BJ (cell line): ENCODE measurements around the gene SF3B3. TPM values are rescaled to one million over a fixed set of nuclear protein-coding genes. Genes with fewer than 3 reads are reported as not detected.
"Not testable (repeated sequence)": the region's sequence is repeated elsewhere in the genome, so short reads cannot be mapped to it uniquely, and the experiment has no call there.

Experiments used
- CTCF ChIA-PET: fragments of 350-600 bp; formaldehyde crosslinking; extraction: SDS; loops from one replicate; lab custom pipeline; 2021; ENCODE audit warnings: antibody characterized with exemption, inconsistent platforms; lab: Yijun Ruan, JAX
- POLR2A ChIA-PET: fragments of 300-600 bp; sonication (Branson Sonifier 250); formaldehyde crosslinking; extraction: SDS; loops from one replicate; lab custom pipeline; 2021; ENCODE audit warnings: antibody characterized with exemption; lab: Charles Lee
- DNase-seq: peaks from one replicate; pipeline ENCODE4 v3.0.0-alpha.2; 2011; ENCODE audit warnings: low read depth
- H3K27me3 ChIP-seq: 2 replicates; pipeline ENCODE4 v1.6.0; 2011; ENCODE audit warnings: low read length; ENCODE audit not compliant: control insufficient read depth, insufficient read depth
- H3K36me3 ChIP-seq: 2 replicates; pipeline ENCODE4 v1.5.1; 2011; ENCODE audit warnings: low read length; ENCODE audit not compliant: control insufficient read depth, insufficient read depth
- H3K4me3 ChIP-seq: 2 replicates; pipeline ENCODE4 v1.5.1; 2011; ENCODE audit warnings: low read depth, mild to moderate bottlenecking, control low read depth, low read length
- CTCF ChIP-seq: IDR thresholded peaks from 2 replicates; pipeline ENCODE4 v1.5.1; 2011; ENCODE audit warnings: low read depth, mild to moderate bottlenecking, control low read depth, inconsistent platforms, low read length, moderate library complexity; ENCODE audit not compliant: insufficient read depth
- polyA plus RNA-seq: library from polyadenylated mRNA; depleted of rRNA; stranded (reverse); fragments of >200 nt; gene quantifications from 2 replicates; pipeline ENCODE4 v1.2.3, GENCODE V29; 2011; rRNA removed
- small RNA-seq: library from RNA; depleted of rRNA; stranded (forward); fragments of <200 nt; gene quantifications from one replicate; pipeline ENCODE3, GENCODE V24; 2012; ENCODE audit warnings: low replicate concordance, low read depth; ENCODE audit not compliant: insufficient read length

Gene SF3B3
- polyA plus RNA-seq, 1 experiment, result 89.5 TPM

DNA sequence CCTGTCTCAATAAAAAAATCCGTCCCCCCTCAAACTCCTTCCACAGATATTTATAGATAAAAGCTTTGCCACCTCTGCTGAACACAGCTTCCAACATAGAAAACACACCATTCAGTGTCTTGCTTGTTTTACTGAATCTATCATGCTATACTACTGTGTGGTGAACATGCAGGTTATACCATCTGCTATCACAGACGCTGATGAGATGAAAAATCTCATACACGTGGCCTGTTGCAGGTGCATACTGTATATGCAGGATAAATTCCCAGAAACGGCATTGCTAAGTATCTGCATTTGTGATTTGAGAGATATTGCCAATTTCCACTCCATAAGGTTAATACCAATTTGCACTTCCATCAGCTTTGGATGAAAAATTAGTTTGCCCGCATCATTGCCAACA is 92.3 kb downstream of the SF3B3 start:
- Histone ChIP-seq H3K27me3 (no peaks in the 10 kb centered on the region; the same call in 1 of the 2 replicates), H3K4me3 (no peak overlapping the region), H3K36me3 (no peaks in the 10 kb centered on the region)
- DNase-seq, result no peak
- no peak for TF ChIP-seq CTCF
- ChIA-PET CTCF (interaction anchor here (1.6 kb wide), 1 partner anchor 11 kb away, joined by 4 read pairs; no protein-coding TSS in a partner anchor), POLR2A (no interaction called here)

- H3K27me3 ChIP-seq, H3K4me3 ChIP-seq, DNase-seq, POLR2A ChIA-PET, H3K36me3 ChIP-seq, CTCF ChIA-PET: not testable (repeated sequence)
These were observed 98.2 kb downstream of the SF3B3 start for GRCh38 chr16:70621864-70622263.

Small RNAs within 50 kb of the gene (small RNA-seq; reads per million reads assigned to genes)
- gene SNORD111, result not detected
- gene SNORD111B, result 84.7 reads per million, percentile 91 among the genes with 10 or more reads in this experiment

Other genes with a start within 250 kb of the SF3B3 start
- gene AARS1, start 234.3 kb upstream of the SF3B3 start, polyA plus RNA-seq, result 178 and 234 TPM in 2 replicates
- gene DDX19B, start 224.6 kb upstream of the SF3B3 start, polyA plus RNA-seq, result 33.6 and 55.9 TPM in 2 replicates
- gene DDX19A, start 176.9 kb upstream of the SF3B3 start, polyA plus RNA-seq, result 39.5 and 42.9 TPM in 2 replicates
- 20.3 and 24.7 TPM in 2 replicates for gene ST3GAL2, start 84.7 kb upstream of the SF3B3 start, polyA plus RNA-seq
- gene FCSK, start 69.2 kb upstream of the SF3B3 start, polyA plus RNA-seq, result 4.7 and 9.0 TPM in 2 replicates
- 54.3 and 71.7 TPM in 2 replicates for gene COG4, start 262 bp upstream of the SF3B3 start, polyA plus RNA-seq
- 0.45 and 0.70 TPM in 2 replicates for gene IL34, start 122.7 kb downstream of the SF3B3 start, polyA plus RNA-seq
- 86.4 and 170 TPM in 2 replicates for gene MTSS2, start 162.2 kb downstream of the SF3B3 start, polyA plus RNA-seq